ENCODE measurements around the gene ALDH1A3.

GRCh38 chr15:100890850-100891249 lies 11.2 kb downstream of the ALDH1A3 start:
- no peak for TF ChIP-seq POLR2A (IDR thresholded peaks at IDR 0.05; ENCODE audit: borderline replicate concordance, extremely low read depth, insufficient read depth, insufficient read length)
- TF ChIP-seq, protein P1, sequence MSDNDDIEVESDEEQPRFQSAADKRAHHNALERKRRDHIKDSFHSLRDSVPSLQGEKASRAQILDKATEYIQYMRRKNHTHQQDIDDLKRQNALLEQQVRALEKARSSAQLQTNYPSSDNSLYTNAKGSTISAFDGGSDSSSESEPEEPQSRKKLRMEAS (IDR thresholded peaks at IDR 0.05), result no peak
- no peak for TF ChIP-seq SP1 (IDR thresholded peaks at IDR 0.05; ENCODE audit: low read depth)
- no peak for TF ChIP-seq EZH2 (IDR thresholded peaks at IDR 0.05)

Data from HCT116 (cell line).